GM13976 (cell line): ENCODE results near the gene ZNF546.

Experiments
- DNase-seq: peaks from one replicate; pipeline ENCODE4 v3.0.0; 2012; ENCODE audit warnings: low spot score
- in situ Hi-C: fragments of 300-500 bp; cut with MboI; formaldehyde crosslinking; loops from one replicate; pipeline ENCODE4 v1.12.0; 2022; ENCODE audit warnings: low sequenced_read_pairs, mixed read lengths, inconsistent platforms; ENCODE audit not compliant: unreplicated experiment
- TF ChIP-seq, protein P1 (sequence below): IDR thresholded peaks from 2 replicates; pipeline ENCODE4 v1.5.1; 2012; ENCODE audit warnings: borderline replicate concordance, mild to moderate bottlenecking; ENCODE audit not compliant: insufficient read depth; ENCODE audit errors: extremely low read depth, missing control alignments, control extremely low read depth

The ZNF546 gene

DNA sequence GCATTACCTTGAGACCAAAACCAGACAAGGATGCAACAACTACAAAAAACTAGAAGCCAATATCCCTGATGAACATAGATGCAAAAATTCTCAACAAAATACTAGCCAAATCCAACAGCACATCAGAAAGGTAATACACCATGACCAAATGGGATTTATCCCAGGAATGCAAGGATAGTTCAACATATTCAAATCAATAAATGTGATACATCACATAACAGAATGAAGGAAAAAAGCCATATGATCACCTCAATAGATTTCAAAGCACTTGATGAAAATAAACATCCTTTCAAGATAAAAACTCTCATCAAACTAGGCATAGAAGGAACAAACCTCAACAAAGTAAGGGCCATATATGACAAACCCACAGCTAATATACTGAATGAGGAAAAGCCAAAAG is 10.2 kb upstream of the ZNF546 start:
- DNase-seq: no peak
- TF ChIP-seq, protein P1, sequence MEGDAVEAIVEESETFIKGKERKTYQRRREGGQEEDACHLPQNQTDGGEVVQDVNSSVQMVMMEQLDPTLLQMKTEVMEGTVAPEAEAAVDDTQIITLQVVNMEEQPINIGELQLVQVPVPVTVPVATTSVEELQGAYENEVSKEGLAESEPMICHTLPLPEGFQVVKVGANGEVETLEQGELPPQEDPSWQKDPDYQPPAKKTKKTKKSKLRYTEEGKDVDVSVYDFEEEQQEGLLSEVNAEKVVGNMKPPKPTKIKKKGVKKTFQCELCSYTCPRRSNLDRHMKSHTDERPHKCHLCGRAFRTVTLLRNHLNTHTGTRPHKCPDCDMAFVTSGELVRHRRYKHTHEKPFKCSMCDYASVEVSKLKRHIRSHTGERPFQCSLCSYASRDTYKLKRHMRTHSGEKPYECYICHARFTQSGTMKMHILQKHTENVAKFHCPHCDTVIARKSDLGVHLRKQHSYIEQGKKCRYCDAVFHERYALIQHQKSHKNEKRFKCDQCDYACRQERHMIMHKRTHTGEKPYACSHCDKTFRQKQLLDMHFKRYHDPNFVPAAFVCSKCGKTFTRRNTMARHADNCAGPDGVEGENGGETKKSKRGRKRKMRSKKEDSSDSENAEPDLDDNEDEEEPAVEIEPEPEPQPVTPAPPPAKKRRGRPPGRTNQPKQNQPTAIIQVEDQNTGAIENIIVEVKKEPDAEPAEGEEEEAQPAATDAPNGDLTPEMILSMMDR: no peak
- in situ Hi-C loops: no loop called here

DNA sequence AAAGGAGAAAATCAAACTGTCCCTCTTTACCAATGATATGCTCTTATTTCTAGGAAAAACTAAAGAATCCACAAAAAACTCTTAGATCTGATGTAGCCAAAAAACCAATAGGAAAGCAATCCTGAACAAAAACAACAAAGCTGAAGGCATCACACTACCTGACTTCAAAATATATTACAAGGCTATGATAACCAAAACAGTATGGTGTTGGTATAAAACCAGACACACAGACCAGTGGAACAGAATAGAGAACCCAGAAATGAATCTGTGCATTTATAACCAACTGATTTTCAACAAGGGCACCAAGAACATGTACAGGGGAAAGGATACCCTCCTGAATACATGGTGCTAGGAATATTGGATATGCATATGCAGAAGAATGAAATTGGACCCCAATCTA is 9.7 kb upstream of the ZNF546 start:
- no peak for DNase-seq

DNA sequence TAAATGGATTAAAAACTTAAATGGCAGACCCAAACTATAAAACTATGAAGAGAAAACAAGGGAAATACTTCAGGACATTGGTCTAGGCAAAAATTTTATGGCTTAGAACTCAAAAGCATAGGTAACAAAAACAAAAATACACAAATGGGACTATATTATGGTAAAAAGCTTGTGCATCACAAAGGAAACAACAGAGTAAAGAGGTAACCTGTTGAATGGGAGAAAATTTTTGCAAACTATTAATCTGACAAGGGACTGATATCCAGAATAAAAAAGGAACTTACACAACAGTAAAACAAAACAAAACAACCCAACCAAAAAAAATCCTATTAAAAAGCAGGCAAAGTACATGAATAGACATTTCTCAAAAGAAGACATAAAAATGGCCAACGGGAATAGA is 9.3 kb upstream of the ZNF546 start:
- no peak for DNase-seq
- in situ Hi-C loops: no loop called here
- TF ChIP-seq, protein P1: no peak

More for the DNA sequence above, 9.7 kb upstream of the ZNF546 start:
- in situ Hi-C loops: no loop called here
- TF ChIP-seq, protein P1: no peak

DNA sequence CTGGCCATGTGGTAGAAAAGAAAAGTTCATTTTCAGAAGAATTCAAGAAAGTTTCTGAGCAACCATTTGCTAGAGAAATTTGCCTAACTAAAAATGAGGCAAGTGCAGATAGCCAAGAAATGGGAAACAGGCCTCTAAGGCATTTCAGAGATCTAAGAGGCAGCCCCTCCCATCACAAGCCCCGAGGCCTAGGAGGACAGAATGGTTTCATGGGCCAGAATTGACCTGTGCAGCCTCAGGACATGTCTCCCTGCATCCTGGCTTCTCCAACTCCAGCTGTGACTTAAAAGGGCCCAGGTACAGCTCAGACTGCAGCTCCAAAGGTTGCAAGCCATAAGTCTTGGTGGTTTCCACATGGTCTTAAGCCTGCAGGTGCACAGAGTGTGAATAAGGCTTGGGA is 3.3 kb upstream of the ZNF546 start:
- TF ChIP-seq, protein P1: no peak
- DNase-seq: no peak
- in situ Hi-C loops: no loop called here

DNA sequence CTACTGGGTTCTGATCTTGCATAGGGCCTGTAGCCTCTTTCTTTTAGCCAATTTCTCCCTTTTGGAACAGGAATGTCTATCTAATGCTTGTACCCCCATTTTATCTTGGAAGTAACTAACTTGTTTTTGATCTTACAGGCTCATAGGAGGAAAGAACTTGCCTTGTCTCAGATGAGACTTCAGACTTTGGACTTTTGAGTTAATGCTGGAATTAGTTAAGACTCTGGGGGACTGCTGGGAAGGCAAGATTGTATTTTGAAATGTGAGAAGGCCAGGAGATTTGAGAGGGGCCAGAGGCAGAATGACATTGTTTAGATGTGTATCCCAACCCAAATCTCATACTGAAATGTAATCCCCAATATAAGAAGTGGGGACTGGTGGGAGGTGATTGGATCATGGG is 2.5 kb upstream of the ZNF546 start:
- in situ Hi-C loops: no loop called here
- no peak for DNase-seq
- TF ChIP-seq, protein P1: no peak

DNA sequence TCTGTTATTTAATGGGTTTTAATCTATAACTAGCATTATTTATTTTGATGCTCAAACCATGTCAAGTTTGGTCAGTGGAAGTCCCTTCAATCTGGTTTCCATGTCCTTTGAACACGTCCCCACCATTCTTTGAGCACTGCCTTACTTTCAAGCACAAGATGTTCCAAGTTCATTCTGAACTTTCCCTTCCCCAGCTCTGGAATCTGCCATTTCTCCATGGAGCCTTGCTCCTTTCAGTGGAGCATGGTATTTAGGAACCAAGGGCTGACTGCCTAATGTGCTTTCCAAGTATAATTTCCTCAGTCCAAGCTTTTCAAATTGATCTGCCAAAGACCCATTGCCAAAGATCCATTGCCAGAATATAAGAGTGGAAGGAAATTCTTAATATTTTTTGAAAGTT is 1.1 kb upstream of the ZNF546 start:
- TF ChIP-seq, protein P1: no peak
- DNase-seq: no peak
- in situ Hi-C loops: no loop called here
